Measurements from ENCODE around the gene CNTN4. TPM values are rescaled to one million over a fixed set of nuclear protein-coding genes. Genes with fewer than 3 reads are reported as not detected.

CNTN4 gene
- under 0.01 TPM in 1 of 2 replicates, not detected in the other for total RNA-seq

DNA sequence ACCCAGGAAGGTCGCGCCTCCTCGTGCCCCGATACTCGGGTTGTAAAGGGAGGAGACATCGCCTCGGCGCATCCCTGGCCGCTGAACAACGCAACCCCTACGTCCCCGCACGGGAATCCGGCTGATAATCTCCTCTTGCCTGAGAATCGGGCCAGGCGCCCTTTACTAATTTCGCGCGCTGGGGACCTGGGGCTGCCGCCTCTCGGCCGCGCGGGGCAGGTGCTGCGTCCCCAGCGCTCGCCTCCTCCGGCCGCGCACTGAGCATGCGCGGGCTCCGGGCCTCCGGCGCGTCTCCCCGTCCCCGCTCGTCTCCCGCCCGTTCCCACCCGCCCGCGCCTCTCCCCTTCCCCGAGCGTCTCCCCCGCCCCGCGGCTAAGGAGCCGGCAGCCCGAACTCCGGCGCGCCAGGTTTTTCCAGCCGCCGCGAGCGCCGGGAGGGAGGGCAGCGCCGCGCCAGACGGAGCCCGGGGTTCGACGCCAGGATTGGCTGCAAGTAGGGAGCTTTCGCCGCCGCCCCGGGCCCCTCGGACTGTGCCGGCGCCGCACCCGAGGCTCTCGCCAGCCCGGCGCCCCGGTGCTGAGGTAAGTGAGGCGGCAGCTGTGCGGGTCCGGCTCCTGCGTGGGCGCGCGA lies at the start of gene CNTN4:
CNTN4 (plus strand) TSS at position 469 of the 630 bp plus-strand sequence.

